GM19455 (cell line): ENCODE data around the gene LRRC74B.
"Not testable (repeated sequence)": the region's sequence is repeated elsewhere in the genome, so short reads cannot be mapped to it uniquely, and the experiment has no call there.

Experiments
- ATAC-seq: cut with Tn5 transposase; IDR thresholded peaks from one replicate; pipeline ENCODE4 v1.9.1; 2021; ENCODE audit not compliant: unreplicated experiment

The LRRC74B gene

GRCh38 chr22:21075516-21076138, 29.9 kb downstream of the LRRC74B start:
- ATAC-seq: no peak

GRCh38 chr22:21076912-21077625, 31.3 kb downstream of the LRRC74B start:
- no peak for ATAC-seq

- ATAC-seq: no peak
Measured at GRCh38 chr22:21077884-21078508, 32.2 kb downstream of the LRRC74B start.

GRCh38 chr22:21078916-21079315, 33.2 kb downstream of the LRRC74B start:
- no peak for ATAC-seq

GRCh38 chr22:21079493-21079892, 33.7 kb downstream of the LRRC74B start:
- no peak for ATAC-seq

- no peak for ATAC-seq
Measured at GRCh38 chr22:21080435-21081137, 34.8 kb downstream of the LRRC74B start.

GRCh38 chr22:21082248-21082647, 36.5 kb downstream of the LRRC74B start:
- no peak for ATAC-seq

- no peak for ATAC-seq
Measured at GRCh38 chr22:21087119-21087518, 41.4 kb downstream of the LRRC74B start.

GRCh38 chr22:21087926-21088325, 42.2 kb downstream of the LRRC74B start:
- ATAC-seq: not testable (repeated sequence)

GRCh38 chr22:21091220-21091619, 45.5 kb downstream of the LRRC74B start:
- ATAC-seq: not testable (repeated sequence)

- ATAC-seq: no peak
Measured at GRCh38 chr22:21092797-21093554, 47.2 kb downstream of the LRRC74B start.

GRCh38 chr22:21093555-21094137, 47.9 kb downstream of the LRRC74B start:
- not testable (repeated sequence) for ATAC-seq

GRCh38 chr22:21094911-21095772, 49.4 kb downstream of the LRRC74B start:
- no peak for ATAC-seq

GRCh38 chr22:21095773-21096107, 50.0 kb downstream of the LRRC74B start:
- no peak for ATAC-seq

- not testable (repeated sequence) for ATAC-seq
Measured at GRCh38 chr22:21096878-21097277, 51.1 kb downstream of the LRRC74B start.

GRCh38 chr22:21098099-21098671, 52.4 kb downstream of the LRRC74B start:
- no peak for ATAC-seq

- no peak for ATAC-seq
Measured at GRCh38 chr22:21099578-21099977, 53.8 kb downstream of the LRRC74B start.

- no peak for ATAC-seq
Measured at GRCh38 chr22:21100149-21101032, 54.6 kb downstream of the LRRC74B start.
